ENCODE data around the gene RIMS1.

RIMS1 gene, protein sequence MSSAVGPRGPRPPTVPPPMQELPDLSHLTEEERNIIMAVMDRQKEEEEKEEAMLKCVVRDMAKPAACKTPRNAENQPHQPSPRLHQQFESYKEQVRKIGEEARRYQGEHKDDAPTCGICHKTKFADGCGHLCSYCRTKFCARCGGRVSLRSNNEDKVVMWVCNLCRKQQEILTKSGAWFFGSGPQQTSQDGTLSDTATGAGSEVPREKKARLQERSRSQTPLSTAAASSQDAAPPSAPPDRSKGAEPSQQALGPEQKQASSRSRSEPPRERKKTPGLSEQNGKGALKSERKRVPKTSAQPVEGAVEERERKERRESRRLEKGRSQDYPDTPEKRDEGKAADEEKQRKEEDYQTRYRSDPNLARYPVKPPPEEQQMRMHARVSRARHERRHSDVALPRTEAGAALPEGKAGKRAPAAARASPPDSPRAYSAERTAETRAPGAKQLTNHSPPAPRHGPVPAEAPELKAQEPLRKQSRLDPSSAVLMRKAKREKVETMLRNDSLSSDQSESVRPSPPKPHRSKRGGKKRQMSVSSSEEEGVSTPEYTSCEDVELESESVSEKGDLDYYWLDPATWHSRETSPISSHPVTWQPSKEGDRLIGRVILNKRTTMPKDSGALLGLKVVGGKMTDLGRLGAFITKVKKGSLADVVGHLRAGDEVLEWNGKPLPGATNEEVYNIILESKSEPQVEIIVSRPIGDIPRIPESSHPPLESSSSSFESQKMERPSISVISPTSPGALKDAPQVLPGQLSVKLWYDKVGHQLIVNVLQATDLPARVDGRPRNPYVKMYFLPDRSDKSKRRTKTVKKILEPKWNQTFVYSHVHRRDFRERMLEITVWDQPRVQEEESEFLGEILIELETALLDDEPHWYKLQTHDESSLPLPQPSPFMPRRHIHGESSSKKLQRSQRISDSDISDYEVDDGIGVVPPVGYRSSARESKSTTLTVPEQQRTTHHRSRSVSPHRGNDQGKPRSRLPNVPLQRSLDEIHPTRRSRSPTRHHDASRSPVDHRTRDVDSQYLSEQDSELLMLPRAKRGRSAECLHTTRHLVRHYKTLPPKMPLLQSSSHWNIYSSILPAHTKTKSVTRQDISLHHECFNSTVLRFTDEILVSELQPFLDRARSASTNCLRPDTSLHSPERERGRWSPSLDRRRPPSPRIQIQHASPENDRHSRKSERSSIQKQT (N-terminal part only)

DNA sequence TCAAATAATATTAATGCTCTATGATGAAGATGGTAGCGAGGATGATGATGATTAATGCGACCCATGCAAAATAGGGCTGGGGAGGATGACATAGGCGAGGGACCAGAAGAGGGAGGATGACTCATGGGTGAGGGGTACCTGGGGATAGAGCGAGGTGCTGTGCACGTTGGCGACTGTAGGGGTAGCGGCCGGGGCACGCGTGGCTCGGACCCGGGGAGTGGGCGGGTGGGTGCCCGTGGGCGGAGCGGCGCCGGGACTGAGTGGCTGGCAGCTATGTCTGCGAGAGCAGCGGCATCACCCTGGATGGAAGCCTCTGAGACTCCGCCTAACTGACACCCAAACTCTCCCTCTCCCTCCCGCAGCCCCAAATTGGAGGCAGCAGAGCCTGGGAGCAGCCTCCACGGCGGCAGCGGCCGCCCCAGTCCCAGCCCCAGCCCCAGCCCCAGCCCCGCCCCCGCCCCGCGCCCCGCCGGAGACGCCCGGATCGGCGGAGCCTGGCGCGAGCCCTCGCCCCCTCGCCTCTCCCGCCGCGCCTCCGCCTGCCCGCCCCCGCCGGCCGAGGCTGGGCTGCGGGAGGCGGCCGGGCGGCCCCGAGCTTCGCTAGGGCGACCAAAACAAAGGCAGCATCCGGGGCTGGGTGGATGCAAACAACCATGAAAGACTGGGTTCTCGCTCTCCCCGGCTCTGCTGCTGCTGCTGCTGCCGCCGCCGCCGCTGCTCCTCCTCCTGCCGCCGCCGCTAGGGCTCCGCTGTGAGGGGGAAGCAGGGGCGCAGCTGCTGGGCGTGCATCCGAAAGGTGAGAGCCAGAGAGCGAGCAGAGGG lies at the start of gene RIMS1:
Gene RIMS1 (plus strand): TSS at position 367 of the 822 bp plus-strand sequence. CDS start 474 bp downstream, outside the sequence.
- FAIRE-seq = no peak

DNA sequence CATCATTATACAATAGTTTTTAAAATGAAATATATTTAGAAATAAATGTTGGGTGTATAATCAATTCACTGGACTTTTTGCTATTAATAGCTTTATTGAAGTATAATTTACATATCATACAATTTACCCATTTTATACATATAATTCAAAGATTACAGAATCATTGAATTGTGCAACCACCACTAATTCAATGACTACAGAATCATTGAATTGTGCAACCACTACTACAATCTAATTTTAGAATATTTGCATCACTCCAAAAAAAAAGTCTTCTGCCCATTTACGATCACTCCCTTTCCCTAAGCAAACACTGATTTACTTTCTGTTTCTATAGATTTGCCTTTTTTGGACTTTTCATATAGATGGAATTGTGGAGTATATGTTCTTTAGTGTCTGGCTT lies 35.1 kb upstream of the RIMS1 start:
- no peak for FAIRE-seq

DNA sequence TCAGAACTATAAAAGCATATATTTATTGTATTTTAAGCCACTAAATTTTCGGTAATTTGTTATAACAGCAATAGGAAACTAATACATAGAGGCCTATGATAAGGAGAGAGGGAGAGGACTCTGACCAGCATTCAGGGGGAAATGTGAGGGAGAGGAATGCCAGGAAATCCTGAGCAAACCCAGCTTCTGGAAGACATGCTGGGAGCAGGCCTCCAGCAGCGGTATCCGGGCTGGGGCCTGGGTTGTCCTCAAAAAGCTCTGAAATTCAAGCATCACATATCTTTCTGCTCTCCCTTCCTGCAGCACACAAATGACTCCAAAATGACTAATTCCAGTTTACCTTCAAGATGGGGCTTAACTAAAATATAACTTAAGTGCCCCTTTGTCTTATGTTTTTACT lies 33.4 kb upstream of the RIMS1 start:
- FAIRE-seq = no peak

GRCh38 chr6:71855406-71855805 lies 30.9 kb upstream of the RIMS1 start:
- FAIRE-seq = no peak

DNA sequence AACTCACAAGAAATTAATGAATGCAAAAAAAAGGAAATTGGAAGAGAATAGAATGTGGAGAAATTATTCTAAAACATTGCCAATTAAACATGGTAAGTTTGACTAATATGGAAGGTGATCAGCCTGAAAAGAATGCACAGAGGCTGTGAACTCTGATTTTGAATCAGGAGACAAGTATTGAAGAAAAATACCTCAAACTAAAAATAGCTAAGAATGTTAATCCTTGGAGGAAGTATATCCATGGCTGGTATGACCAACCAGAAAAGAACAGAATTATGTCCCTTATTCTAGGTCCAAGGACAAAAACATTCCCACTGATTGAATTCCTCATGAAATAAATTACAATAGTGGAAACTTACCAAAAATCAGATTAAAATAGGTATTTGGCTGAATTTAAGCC lies 7.3 kb upstream of the RIMS1 start:
- no peak for FAIRE-seq

GRCh38 chr6:71887006-71887743 lies 825 bp downstream of the RIMS1 start:
- no peak for FAIRE-seq

- FAIRE-seq = no peak
These were observed 1.4 kb downstream of the RIMS1 start for GRCh38 chr6:71887744-71888230.

DNA sequence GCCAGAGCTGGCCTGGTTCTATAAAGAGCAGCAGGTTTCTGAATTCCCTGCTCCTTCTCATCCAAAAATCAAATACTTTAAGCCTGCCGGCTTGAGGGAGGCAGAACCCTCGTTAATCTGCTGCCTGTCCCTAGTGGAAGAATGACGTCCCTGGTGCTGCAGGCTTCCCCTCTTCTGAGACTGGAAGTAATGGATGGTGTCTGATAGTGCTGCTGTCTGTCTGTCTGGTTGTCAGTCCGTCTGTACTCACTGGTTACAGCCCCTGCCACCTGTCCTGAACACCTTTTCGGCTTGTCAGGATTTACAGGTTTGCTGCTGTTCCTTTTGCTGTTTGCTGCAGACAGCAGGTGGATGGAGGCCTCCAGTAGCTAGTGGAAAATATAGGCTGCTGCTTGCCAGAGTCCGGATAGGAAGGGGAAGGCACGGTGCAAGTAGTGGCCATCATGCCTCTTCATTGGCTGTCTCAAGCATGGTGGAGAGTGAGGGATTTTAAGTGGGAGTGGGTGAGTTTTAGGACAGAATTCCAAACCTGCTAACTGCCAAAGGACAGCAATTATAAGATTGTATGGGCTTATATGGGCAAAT lies 2.5 kb downstream of the RIMS1 start:
- FAIRE-seq = no peak

GRCh38 chr6:71889366-71889765 lies 3.0 kb downstream of the RIMS1 start:
- FAIRE-seq = no peak

DNA sequence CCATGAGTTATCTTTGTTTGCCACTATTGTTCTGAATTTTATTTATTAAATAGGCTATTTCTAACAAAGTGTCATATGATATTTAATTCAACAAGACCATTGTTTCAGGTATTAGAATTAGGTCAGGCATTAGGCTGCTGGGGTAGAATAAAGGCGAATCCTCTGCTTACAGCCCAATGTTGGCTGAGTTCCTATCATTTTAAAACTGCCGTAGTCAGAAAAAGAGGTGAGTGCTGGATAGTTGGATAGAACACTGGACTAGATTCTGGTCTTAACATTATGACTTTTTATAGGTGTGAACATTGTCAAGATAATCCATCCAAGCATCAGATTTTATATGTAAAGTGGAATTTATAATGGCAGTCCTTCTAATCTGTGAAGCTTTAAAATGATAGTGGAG lies 6.3 kb downstream of the RIMS1 start:
- FAIRE-seq = no peak

DNA sequence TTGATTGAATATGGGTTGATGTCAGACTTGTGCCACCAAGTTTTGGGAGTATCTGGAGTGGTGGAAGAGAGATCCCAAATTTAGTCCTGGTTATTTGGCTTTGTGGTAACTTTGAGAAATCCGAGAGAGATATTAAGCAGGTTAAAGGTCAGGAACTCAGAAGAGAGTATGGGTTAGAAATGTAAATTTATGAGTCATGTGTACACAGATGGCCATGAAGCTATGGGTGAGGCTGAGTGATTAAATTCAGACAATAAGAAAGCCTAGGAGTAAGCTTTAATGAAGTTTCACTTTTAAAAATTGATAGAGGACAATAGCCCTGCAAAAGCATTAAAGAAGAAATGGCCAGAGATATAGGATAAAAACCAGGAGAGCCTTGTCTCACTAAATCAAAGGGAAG lies 14.3 kb downstream of the RIMS1 start:
- FAIRE-seq = no peak

GRCh38 chr6:71902261-71902660 lies 15.9 kb downstream of the RIMS1 start:
- FAIRE-seq = no peak

DNA sequence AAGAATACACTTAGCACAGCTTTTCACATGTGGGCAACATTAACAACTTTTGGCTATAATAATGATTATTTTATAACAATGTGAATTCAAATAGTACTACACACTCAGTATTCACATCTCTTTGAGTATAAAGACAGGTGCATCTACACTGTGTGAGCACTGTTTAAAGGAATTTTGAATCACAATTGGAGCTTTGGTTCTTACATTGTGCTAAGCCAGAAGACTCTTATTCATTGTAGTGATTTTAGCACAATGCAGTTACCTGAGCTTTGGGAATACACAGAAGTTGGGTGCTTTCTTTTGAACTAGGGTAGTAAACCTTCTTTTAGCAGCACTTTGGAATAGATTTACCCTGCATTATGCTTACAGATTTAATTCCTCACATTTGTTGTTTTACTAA lies 20.5 kb downstream of the RIMS1 start:
- FAIRE-seq = no peak

- no peak for FAIRE-seq
These were observed 21.9 kb downstream of the RIMS1 start for GRCh38 chr6:71908162-71908765.

DNA sequence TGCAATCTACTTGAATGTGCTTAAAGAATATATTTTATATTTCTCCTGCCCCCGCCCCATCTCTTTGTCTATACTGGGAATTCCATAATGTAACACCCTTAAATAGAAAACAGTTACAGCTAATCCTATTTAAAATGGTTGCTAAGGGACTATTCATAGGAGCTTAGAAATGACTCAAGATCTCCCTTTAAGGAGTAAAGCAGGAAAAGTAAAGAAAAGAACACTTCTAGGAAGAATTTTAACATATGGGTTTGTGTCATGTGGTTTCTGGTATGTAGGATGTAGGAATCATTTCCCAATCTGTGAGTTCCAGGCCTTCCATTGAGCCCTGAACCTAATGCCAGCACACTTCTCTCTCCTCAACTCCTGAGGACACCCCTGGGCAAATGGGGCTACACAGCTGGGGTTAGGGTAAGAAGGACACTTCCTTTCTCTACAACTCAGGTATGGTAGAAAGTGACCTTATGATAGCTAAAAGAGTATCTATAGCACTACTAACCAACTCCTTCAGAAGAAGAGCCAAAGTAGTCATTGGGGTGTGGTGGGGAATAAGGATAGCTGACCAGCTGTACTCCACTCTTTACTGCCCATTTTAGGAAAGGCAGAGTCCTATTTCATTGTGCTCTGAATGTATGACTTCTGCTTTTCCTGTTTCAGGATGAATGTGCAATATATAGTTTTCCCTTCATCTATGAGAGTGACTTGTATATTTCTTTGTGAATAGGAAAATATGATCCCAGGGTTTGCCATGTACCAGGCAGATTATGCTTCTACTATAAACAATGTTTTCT lies 27.3 kb downstream of the RIMS1 start:
- FAIRE-seq = no peak

GRCh38 chr6:71929047-71929446 lies 42.7 kb downstream of the RIMS1 start:
- FAIRE-seq = no peak

- FAIRE-seq = no peak
These were observed 47.5 kb downstream of the RIMS1 start for GRCh38 chr6:71933881-71934280.

- FAIRE-seq = no peak
These were observed 79.1 kb downstream of the RIMS1 start for GRCh38 chr6:71965404-71965803.

GRCh38 chr6:71967436-71967835 lies 81.1 kb downstream of the RIMS1 start:
- FAIRE-seq = no peak

DNA sequence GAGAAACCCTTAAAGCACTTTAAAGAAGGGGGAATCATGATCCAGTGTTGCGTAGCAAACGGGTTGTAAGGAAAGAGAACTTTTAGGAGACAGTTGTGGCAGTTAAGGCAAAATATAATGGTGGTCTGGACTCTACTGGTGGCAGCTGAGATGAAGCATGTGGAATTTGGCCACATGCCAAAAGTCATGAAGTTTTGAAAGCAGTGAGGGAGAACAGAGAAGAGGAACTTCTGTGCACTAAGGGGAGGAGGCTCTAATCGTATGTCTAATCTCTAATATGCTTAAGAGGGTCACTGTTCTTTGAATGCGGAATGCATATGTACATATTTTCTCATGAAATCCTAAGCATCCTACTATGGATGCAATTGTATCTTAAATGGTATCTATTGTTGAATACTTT lies 91.5 kb downstream of the RIMS1 start:
- FAIRE-seq = no peak

Measured in colon (tissue), 2 donors.